LoVo (cell line): ENCODE results near the gene DIMT1.
A peak's percentile ranks its signal among the peaks of the same experiment; 100 is the strongest.

Experiments
- DNase-seq: peaks from one replicate; pipeline ENCODE4 v3.0.0-alpha.2; 2016; ENCODE audit warnings: low spot score

The DIMT1 gene

GRCh38 chr5:62403411-62404250 is at the start of gene DIMT1:
DIMT1 (minus strand) TSS chr5:62403905; CDS start chr5:62403772, 133 bp downstream.
- peak; percentile 99 for DNase-seq

GRCh38 chr5:62450259-62450658 is 46.6 kb upstream of the DIMT1 start:
- no peak for DNase-seq

- DNase-seq, result no peak
Observed at GRCh38 chr5:62448528-62448927, 44.8 kb upstream of the DIMT1 start.

- DNase-seq, result no peak
Observed at GRCh38 chr5:62432621-62433064, 28.9 kb upstream of the DIMT1 start.

- DNase-seq, result no peak
Observed at GRCh38 chr5:62431735-62432620, 28.3 kb upstream of the DIMT1 start.

- DNase-seq, result no peak
Observed at GRCh38 chr5:62424763-62425162, 21.1 kb upstream of the DIMT1 start.

DNA sequence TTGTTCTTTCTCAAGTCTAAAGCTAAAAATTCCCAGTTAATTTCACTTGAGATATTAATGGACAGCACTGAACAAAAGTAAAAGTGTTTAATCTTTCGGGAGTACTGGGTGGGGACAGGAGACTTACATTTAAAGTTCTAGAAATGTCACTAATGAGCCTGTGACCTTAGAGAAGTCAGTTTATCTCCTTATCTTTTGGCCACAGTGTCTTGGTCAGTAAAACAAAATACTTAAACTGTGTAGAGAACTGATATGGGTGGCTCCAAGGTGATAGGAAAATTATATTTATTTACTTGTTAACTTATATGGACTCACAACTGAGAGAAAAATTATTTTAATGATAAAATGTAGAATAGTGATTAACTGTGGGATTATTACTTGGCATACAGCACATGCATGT is 17.7 kb upstream of the DIMT1 start:
- no peak for DNase-seq

DNA sequence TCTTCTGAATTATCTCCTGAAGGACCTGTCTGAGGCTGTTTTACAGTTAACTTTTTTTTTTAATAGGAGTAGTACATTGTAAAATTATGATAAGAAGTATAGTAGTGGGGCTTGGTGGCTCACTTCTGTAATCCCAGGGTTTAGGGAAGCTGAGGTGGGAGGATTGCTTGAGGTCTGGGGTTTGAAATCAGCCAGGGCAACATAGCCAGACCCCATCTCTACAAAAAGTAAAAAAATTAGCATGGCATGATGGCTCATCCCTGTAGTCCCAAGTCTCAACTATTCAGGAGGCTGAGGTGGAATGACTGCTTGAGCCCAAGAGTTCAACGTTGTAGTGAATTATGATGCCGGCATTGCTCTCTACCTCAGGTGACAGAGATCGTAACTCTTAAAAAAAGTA is 15.9 kb upstream of the DIMT1 start:
- DNase-seq, result no peak

DNA sequence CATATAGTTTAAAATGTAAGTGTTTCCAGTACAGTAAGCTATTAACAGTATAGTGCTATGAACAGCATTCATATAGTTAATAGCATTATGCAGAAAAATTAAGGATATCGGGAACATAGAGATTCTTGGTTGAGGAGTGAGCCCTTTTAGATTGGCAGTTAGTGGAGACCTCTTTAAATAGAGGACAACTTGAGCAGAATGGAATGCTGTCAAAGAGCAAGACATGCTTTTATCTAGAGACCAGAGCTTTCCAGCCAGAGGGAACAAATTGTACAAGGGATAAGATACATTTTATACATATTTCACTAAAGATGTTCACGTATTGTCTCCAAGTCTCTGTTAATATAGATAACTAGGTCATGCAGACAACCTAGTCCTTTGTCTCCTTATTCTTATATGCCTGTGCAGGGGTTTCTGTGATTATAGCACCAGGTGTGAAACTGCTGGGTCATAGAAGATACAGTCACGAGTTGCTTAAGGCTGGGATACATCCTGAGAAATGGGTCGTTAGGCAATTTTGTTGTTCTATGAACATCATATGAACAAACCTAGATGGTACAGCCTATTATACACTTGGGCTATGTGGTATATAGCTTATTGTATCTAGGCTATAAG is 14.9 kb upstream of the DIMT1 start:
- DNase-seq, result no peak

GRCh38 chr5:62413711-62414110 is 10.0 kb upstream of the DIMT1 start:
- DNase-seq, result no peak

GRCh38 chr5:62412549-62413329 is 9.0 kb upstream of the DIMT1 start, which contains the start of gene IPO11:
IPO11 (plus strand) TSS chr5:62412763; CDS start chr5:62437280, 24,517 bp downstream.
- DNase-seq, result peak; percentile 100

- no peak for DNase-seq
Observed at GRCh38 chr5:62395210-62395950, 8.3 kb downstream of the DIMT1 start.

GRCh38 chr5:62386824-62387223 is 16.9 kb downstream of the DIMT1 start:
- DNase-seq, result no peak

- no peak for DNase-seq
Observed at GRCh38 chr5:62385816-62386400, 17.8 kb downstream of the DIMT1 start.

GRCh38 chr5:62385131-62385530 is 18.6 kb downstream of the DIMT1 start:
- DNase-seq, result no peak

GRCh38 chr5:62376064-62376463 is 27.6 kb downstream of the DIMT1 start:
- peak; percentile 65 for DNase-seq

GRCh38 chr5:62375627-62376026 is 28.1 kb downstream of the DIMT1 start:
- DNase-seq, result no peak

GRCh38 chr5:62374090-62374489 is 29.6 kb downstream of the DIMT1 start:
- no peak for DNase-seq

DNA sequence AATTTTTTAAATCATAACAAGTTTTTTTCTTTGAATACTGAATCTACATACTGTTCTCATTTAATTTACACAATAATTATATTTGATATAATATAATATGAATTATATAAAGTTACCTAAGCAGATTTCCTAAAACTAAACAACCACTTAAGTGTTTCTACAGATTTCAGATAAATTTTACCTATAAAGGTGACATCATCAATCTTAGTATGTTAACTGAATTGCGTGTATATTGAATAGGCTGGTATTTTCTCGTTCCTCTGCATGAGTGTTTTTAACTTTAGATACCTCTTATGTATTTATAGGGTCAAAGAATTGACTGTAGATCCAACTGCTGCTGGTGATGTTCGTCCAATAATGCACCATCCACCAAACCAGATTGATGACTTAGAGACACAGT is 30.3 kb downstream of the DIMT1 start:
- DNase-seq, result no peak

DNA sequence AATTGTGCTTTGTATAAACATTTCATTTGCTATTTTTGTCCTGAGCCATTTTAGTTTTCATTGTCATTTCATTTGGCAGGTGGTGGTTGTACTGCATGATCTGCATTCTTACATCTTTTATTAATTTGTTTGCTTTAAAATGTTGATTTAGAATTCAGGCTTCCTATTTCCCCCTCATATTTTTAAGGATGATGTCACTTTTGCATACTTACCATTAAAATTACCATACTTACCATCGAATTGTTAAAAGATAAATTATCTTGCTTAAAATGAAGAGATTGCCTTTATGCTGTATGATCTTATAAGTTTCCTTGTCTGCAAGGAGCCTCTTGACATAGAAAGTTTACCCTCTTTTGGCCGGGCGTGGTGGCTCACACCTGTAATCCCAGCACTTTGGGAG is 31.1 kb downstream of the DIMT1 start:
- no peak for DNase-seq
